ENCODE results near the gene PTRH2. TPM values are rescaled to one million over a fixed set of nuclear protein-coding genes. Genes with fewer than 3 reads are reported as not detected.

Gene PTRH2
- total RNA-seq, 1 donor from 2014 or later: 24.4 TPM

DNA sequence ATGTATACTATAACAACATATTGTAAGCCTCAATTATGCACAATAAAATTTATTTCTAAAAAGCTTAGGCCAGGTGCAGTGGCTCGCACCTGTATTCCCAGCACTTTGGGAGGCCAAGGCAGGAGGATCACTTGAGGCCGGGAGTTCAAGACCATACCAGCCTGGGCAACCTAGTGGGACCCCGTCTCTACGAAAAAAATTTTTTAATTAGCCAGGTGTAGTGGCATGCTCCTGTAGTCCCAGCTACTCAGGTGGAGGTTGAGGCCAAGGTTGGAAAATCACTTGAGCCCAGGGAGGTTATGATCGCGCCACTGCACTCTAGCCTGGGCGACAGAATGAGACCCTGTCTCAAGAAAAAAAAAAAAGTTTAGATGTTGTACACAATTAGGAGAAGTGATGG is 45.7 kb upstream of the PTRH2 start:
- no peak overlapping the region for H3K4me3 Mint-ChIP-seq
- no peak for DNase-seq (ENCODE audit: low spot score in 2 of 2, unreplicated experiment in 2 of 2)
- H3K27ac Mint-ChIP-seq: no peak overlapping the region
- H3K9me3 Mint-ChIP-seq: peaks cover under 1% of the 10 kb centered on the region
- TF ChIP-seq, protein P1, sequence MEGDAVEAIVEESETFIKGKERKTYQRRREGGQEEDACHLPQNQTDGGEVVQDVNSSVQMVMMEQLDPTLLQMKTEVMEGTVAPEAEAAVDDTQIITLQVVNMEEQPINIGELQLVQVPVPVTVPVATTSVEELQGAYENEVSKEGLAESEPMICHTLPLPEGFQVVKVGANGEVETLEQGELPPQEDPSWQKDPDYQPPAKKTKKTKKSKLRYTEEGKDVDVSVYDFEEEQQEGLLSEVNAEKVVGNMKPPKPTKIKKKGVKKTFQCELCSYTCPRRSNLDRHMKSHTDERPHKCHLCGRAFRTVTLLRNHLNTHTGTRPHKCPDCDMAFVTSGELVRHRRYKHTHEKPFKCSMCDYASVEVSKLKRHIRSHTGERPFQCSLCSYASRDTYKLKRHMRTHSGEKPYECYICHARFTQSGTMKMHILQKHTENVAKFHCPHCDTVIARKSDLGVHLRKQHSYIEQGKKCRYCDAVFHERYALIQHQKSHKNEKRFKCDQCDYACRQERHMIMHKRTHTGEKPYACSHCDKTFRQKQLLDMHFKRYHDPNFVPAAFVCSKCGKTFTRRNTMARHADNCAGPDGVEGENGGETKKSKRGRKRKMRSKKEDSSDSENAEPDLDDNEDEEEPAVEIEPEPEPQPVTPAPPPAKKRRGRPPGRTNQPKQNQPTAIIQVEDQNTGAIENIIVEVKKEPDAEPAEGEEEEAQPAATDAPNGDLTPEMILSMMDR (IDR thresholded peaks at IDR 0.05; ENCODE audit: unreplicated experiment): no peak
- H3K4me1 Mint-ChIP-seq: peaks cover 37% of the 10 kb centered on the region
- H3K27me3 Mint-ChIP-seq (ENCODE audit: low read depth): no peaks in the 10 kb centered on the region
- H3K36me3 Mint-ChIP-seq: peaks cover 2% of the 10 kb centered on the region

GRCh38 chr17:59752446-59752845 is 45.2 kb upstream of the PTRH2 start:
- H3K36me3 Mint-ChIP-seq: no peaks in the 10 kb centered on the region
- DNase-seq (ENCODE audit: low spot score in 2 of 2, unreplicated experiment in 2 of 2): no peak
- TF ChIP-seq, protein P1 (IDR thresholded peaks at IDR 0.05; ENCODE audit: unreplicated experiment): no peak
- H3K27me3 Mint-ChIP-seq (ENCODE audit: low read depth): no peaks in the 10 kb centered on the region
- no peak overlapping the region for H3K4me3 Mint-ChIP-seq
- no peaks in the 10 kb centered on the region for H3K9me3 Mint-ChIP-seq
- H3K27ac Mint-ChIP-seq: peak overlapping the region; percentile 75
- H3K4me1 Mint-ChIP-seq: peaks cover 35% of the 10 kb centered on the region

DNA sequence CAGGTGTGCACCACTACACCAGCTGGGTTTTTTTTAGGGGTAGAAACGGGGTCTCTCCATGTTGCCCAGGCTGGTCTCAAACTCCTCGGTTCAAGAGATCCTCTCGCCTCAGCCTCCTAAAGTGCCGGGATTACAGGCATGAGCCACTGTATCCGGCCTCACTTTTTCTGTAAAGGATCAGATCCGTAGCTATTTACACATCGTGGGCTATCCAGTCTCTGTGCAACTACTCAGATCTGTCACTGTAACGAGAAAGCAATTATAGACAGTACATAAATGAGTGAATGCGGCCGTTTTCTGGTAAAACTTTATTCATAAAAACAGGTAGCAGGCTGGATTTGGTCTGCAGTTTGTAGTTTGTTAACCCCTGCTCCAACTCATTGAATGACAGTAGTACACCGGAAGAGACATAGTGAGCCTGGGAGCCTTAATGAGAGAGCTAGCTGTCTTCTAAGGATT is 44.8 kb upstream of the PTRH2 start:
- peaks cover 33% of the 10 kb centered on the region for H3K4me1 Mint-ChIP-seq
- H3K27me3 Mint-ChIP-seq (ENCODE audit: low read depth): no peaks in the 10 kb centered on the region
- H3K27ac Mint-ChIP-seq: peak overlapping the region; percentile 75
- no peaks in the 10 kb centered on the region for H3K36me3 Mint-ChIP-seq
- TF ChIP-seq, protein P1 (IDR thresholded peaks at IDR 0.05; ENCODE audit: unreplicated experiment): no peak
- no peaks in the 10 kb centered on the region for H3K9me3 Mint-ChIP-seq
- H3K4me3 Mint-ChIP-seq: no peak overlapping the region
- DNase-seq (ENCODE audit: low spot score in 2 of 2, unreplicated experiment in 2 of 2): no peak

DNA sequence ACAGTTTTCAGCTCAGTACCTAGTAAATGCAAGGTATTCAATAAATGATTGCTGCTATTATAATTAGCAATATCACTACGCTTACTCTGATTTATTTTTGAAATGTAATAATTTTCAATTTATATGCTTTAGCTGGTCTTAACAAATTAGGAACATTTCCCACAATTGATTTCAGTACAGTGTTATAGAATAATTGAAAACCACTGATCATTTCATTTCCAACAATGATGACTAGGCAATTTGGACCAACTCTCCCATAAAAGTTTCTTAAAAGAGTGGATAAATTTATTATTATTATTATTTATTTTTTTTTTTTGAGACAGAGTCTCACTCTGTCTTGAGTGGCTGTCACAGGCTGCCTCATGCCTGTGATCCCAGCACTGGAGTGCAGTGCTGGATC is 41.4 kb upstream of the PTRH2 start:
- no peak overlapping the region for H3K27ac Mint-ChIP-seq
- H3K36me3 Mint-ChIP-seq: peaks cover 5% of the 10 kb centered on the region

DNA sequence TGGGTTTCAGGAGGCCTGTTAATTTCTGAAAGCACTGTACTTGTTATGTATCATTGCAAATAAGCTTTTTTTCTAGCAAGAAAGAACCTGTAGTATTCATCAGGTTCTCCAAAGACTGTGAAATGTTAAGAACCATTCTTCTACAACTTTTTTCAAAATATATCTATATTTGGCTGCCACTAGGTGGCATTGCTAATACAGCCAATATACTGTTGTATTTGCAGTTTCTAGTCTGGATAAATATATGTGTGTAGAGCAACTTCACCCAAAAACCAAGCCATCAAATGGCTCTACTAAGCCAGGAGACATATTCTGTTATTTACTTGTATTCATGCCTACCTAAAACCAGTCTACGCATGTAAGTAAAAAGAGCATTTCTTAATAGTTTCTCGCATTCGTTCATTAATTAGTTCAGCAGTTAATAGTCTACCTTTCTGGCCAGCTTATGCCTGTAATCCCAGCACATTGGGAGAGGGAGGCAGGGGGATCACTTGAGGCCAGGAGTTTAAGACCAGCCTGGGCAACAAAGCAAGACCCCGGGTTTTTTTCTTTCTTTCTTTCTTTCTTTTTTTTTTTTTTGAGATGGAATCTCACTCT is 39.7 kb upstream of the PTRH2 start:
- Mint-ChIP-seq H3K36me3 (peaks cover 16% of the 10 kb centered on the region), H3K27me3 (ENCODE audit: low read depth) (no peaks in the 10 kb centered on the region), H3K4me3 (no peak overlapping the region), H3K27ac (peak overlapping the region; percentile 69), H3K4me1 (peaks cover 1% of the 10 kb centered on the region), H3K9me3 (peaks cover 11% of the 10 kb centered on the region)
- no peak for DNase-seq (ENCODE audit: low spot score in 2 of 2, unreplicated experiment in 2 of 2)
- TF ChIP-seq, protein P1 (IDR thresholded peaks at IDR 0.05; ENCODE audit: unreplicated experiment): peak; percentile 75

More for the DNA sequence above, 41.4 kb upstream of the PTRH2 start:
- no peak for DNase-seq (ENCODE audit: low spot score in 2 of 2, unreplicated experiment in 2 of 2)
- H3K4me1 Mint-ChIP-seq: peaks cover 4% of the 10 kb centered on the region
- no peak overlapping the region for H3K4me3 Mint-ChIP-seq
- TF ChIP-seq, protein P1 (IDR thresholded peaks at IDR 0.05; ENCODE audit: unreplicated experiment): no peak
- H3K9me3 Mint-ChIP-seq: peaks cover 3% of the 10 kb centered on the region
- no peaks in the 10 kb centered on the region for H3K27me3 Mint-ChIP-seq (ENCODE audit: low read depth)

All from mesothelial cell of epicardium (in vitro differentiated cells).